Cerebellar cortex (tissue), 1 donor: ENCODE data around the gene KIAA0586.
"Not testable (repeated sequence)": the region's sequence is repeated elsewhere in the genome, so short reads cannot be mapped to it uniquely, and the experiment has no call there.

Experiments
- DNase-seq: peaks from one replicate; pipeline ENCODE4 v3.0.0-alpha.2; 2015; ENCODE audit warnings: low spot score

KIAA0586 gene

GRCh38 chr14:58464652-58465051 is 37.1 kb downstream of the KIAA0586 start:
- DNase-seq, result no peak

- no peak for DNase-seq
These were observed 37.9 kb downstream of the KIAA0586 start for GRCh38 chr14:58465421-58465820.

GRCh38 chr14:58466459-58466858 is 38.9 kb downstream of the KIAA0586 start:
- DNase-seq, result no peak

GRCh38 chr14:58467575-58467974 is 40.1 kb downstream of the KIAA0586 start:
- DNase-seq, result no peak

GRCh38 chr14:58469309-58469708 is 41.8 kb downstream of the KIAA0586 start:
- no peak for DNase-seq

GRCh38 chr14:58476320-58476719 is 48.8 kb downstream of the KIAA0586 start:
- DNase-seq, result no peak

GRCh38 chr14:58477653-58478052 is 50.1 kb downstream of the KIAA0586 start:
- DNase-seq, result no peak

- DNase-seq, result not testable (repeated sequence)
These were observed 50.8 kb downstream of the KIAA0586 start for GRCh38 chr14:58478329-58478728.

GRCh38 chr14:58479975-58480374 is 52.5 kb downstream of the KIAA0586 start:
- DNase-seq, result no peak

- DNase-seq, result no peak
These were observed 56.7 kb downstream of the KIAA0586 start for GRCh38 chr14:58484176-58484575.

GRCh38 chr14:58488550-58488949 is 61.0 kb downstream of the KIAA0586 start:
- DNase-seq, result no peak

- DNase-seq, result no peak
These were observed 64.1 kb downstream of the KIAA0586 start for GRCh38 chr14:58491593-58491992.

GRCh38 chr14:58492044-58492443 is 64.5 kb downstream of the KIAA0586 start:
- DNase-seq, result no peak

- DNase-seq, result peak; percentile 81
These were observed 73.8 kb downstream of the KIAA0586 start for GRCh38 chr14:58501214-58501816.

GRCh38 chr14:58513272-58513671 is 85.8 kb downstream of the KIAA0586 start:
- DNase-seq, result no peak

- DNase-seq, result no peak
These were observed 90.1 kb downstream of the KIAA0586 start for GRCh38 chr14:58517592-58517991.

GRCh38 chr14:58525691-58526090 is 98.2 kb downstream of the KIAA0586 start:
- DNase-seq, result not testable (repeated sequence)

- peak; percentile 8 for DNase-seq
These were observed 105.9 kb downstream of the KIAA0586 start for GRCh38 chr14:58533446-58533845.

GRCh38 chr14:58535044-58535443 is 107.5 kb downstream of the KIAA0586 start:
- no peak for DNase-seq

GRCh38 chr14:58537004-58537403 is 109.5 kb downstream of the KIAA0586 start:
- no peak for DNase-seq

- no peak for DNase-seq
These were observed 113.5 kb downstream of the KIAA0586 start for GRCh38 chr14:58540749-58541632.

GRCh38 chr14:58541633-58542022 is 114.1 kb downstream of the KIAA0586 start:
- no peak for DNase-seq

- DNase-seq, result no peak
These were observed 115.7 kb downstream of the KIAA0586 start for GRCh38 chr14:58543253-58543652.
